Liver (tissue), 9 donors: Measurements from ENCODE around the gene DIPK1C. TPM values are rescaled to one million over a fixed set of nuclear protein-coding genes. Genes with fewer than 3 reads are reported as not detected.

Experiments used
- DNase-seq: peaks from one replicate; pipeline ENCODE4 v3.0.0-alpha.2; 2017; ENCODE audit warnings: low spot score
- H3K27ac ChIP-seq, 2 donors: one replicate each; pipeline ENCODE4 v1.7.0; 2013; ENCODE audit warnings: inconsistent platforms in 2 of 2, low read length in 2 of 2, control low read depth in 1 of 2, low read depth in 1 of 2, mild to moderate bottlenecking in 1 of 2
- H3K27me3 ChIP-seq, 4 donors: one replicate each; pipeline versions ENCODE4 v1.6.1 to v1.7.0; 2013; ENCODE audit warnings: low read length in 3 of 4, inconsistent platforms in 1 of 4, mild to moderate bottlenecking in 1 of 4, moderate library complexity in 1 of 4; ENCODE audit not compliant: control insufficient read depth in 4 of 4, insufficient read depth in 4 of 4
- H3K36me3 ChIP-seq, 4 donors: one replicate each; pipeline versions ENCODE4 v1.6.1 to v1.7.0; 2013; ENCODE audit warnings: low read length in 3 of 4, mild to moderate bottlenecking in 3 of 4, low read depth in 1 of 4, moderate library complexity in 1 of 4; ENCODE audit not compliant: control insufficient read depth in 4 of 4, insufficient read depth in 3 of 4
- H3K4me1 ChIP-seq, 4 donors: one replicate each; pipeline versions ENCODE4 v1.6.1 to v1.7.0; 2013; ENCODE audit warnings: low read length in 3 of 4, mild to moderate bottlenecking in 3 of 4, moderate library complexity in 1 of 4; ENCODE audit not compliant: control insufficient read depth in 4 of 4, insufficient read depth in 4 of 4
- H3K4me3 ChIP-seq, 3 donors: one replicate each; pipeline versions ENCODE4 v1.6.1 to v1.7.0; 2013; ENCODE audit warnings: low read length in 3 of 3, control low read depth in 1 of 3, low read depth in 1 of 3, mild to moderate bottlenecking in 1 of 3
- H3K9ac ChIP-seq, 2 donors: one replicate each; pipeline ENCODE4 v1.7.0; 2013; ENCODE audit warnings: low read length in 2 of 2, mild to moderate bottlenecking in 2 of 2, moderate library complexity in 2 of 2, control low read depth in 1 of 2, low read depth in 1 of 2
- H3K9me3 ChIP-seq, 4 donors: one replicate each; pipeline versions ENCODE4 v1.6.1 to v1.7.0; 2013; ENCODE audit warnings: low read length in 3 of 4; ENCODE audit not compliant: control insufficient read depth in 4 of 4
- EGR1 ChIP-seq, 2 donors: IDR thresholded peaks; 2 replicates each; pipeline ENCODE4 v1.6.1; 2016 to 2018; ENCODE audit warnings: antibody characterized with exemption in 2 of 2, low read depth in 2 of 2
- FOXA1 ChIP-seq: IDR thresholded peaks from 2 replicates; pipeline ENCODE4 v1.6.1; 2016; ENCODE audit warnings: antibody characterized with exemption
- FOXA2 ChIP-seq: IDR thresholded peaks from 2 replicates; pipeline ENCODE4 v1.6.1; 2016; ENCODE audit warnings: antibody characterized with exemption
- GABPA ChIP-seq, 2 donors: IDR thresholded peaks in 1 of 2; conservative IDR thresholded peaks in 1 of 2; 2 replicates each; pipeline ENCODE4 v1.6.1; 2016; ENCODE audit warnings: antibody characterized with exemption in 2 of 2, mild to moderate bottlenecking in 1 of 2, moderate library complexity in 1 of 2
- HNF4A ChIP-seq, 2 donors: conservative IDR thresholded peaks; 2 replicates each; pipeline ENCODE4 v1.6.1; 2016; ENCODE audit warnings: antibody characterized with exemption in 2 of 2, mild to moderate bottlenecking in 2 of 2
- HNF4G ChIP-seq: IDR thresholded peaks from 2 replicates; pipeline ENCODE4 v1.6.1; 2016; ENCODE audit warnings: antibody characterized with exemption
- JUND ChIP-seq, 2 donors: IDR thresholded peaks; 2 replicates each; pipeline ENCODE4 v1.6.1; 2016; ENCODE audit warnings: antibody characterized with exemption in 2 of 2
- NR2F2 ChIP-seq: IDR thresholded peaks from 2 replicates; pipeline ENCODE4 v1.6.1; 2016; ENCODE audit warnings: antibody characterized with exemption
- RAD21 ChIP-seq, 2 donors: IDR thresholded peaks; 2 replicates each; pipeline ENCODE4 v1.6.1; 2016; ENCODE audit warnings: antibody characterized with exemption in 2 of 2, mild to moderate bottlenecking in 2 of 2
- RXRA ChIP-seq, 2 donors: IDR thresholded peaks; 2 replicates each; pipeline ENCODE4 v1.6.1; 2017 to 2018; ENCODE audit warnings: antibody characterized with exemption in 2 of 2, mild to moderate bottlenecking in 1 of 2
- SP1 ChIP-seq: IDR thresholded peaks from 2 replicates; pipeline ENCODE4 v1.6.1; 2018; ENCODE audit warnings: antibody characterized with exemption, mild to moderate bottlenecking
- TAF1 ChIP-seq: conservative IDR thresholded peaks from 2 replicates; pipeline ENCODE4 v1.6.1; 2016; ENCODE audit warnings: antibody characterized with exemption, mild to moderate bottlenecking
- YY1 ChIP-seq: IDR thresholded peaks from 2 replicates; pipeline ENCODE4 v1.6.1; 2016; ENCODE audit warnings: antibody characterized with exemption, mild to moderate bottlenecking
- WGBS: extraction: QIAGEN DNeasy Blood & Tissue Kit; methylation state at CpG from one replicate; pipeline ENCODE4 v1.1.7; 2013; 5-methylcytosine and 5-hydroxymethylcytosine counted together
- polyA plus RNA-seq, 2 donors: library from polyadenylated mRNA; stranded (reverse) in 1 of 2; unstranded in 1 of 2; fragments of 200-250 nt in 1 of 2; fragments of >200 nt in 1 of 2; fragmentation: Nextera tagmentation in 1 of 2; extraction: Ambion mirVana in 1 of 2; gene quantifications; one replicate each; pipeline versions ENCODE4 v1.2.1 to v1.2.3, GENCODE V29; 2013 to 2015
- total RNA-seq, 2 donors: library from RNA; depleted of rRNA; stranded (reverse); fragments of >200 nt; gene quantifications; one replicate each; pipeline ENCODE4 v1.2.3, GENCODE V29; 2014
- TF ChIP-seq, protein P1 (sequence below): IDR thresholded peaks from 2 replicates; pipeline ENCODE4 v1.6.1; 2016; ENCODE audit warnings: antibody characterized with exemption
- TF ChIP-seq, protein P2 (sequence below): IDR thresholded peaks from 2 replicates; pipeline ENCODE4 v1.6.1; 2016; ENCODE audit warnings: antibody characterized with exemption, mild to moderate bottlenecking
- TF ChIP-seq, protein P3 (sequence below): IDR thresholded peaks from 2 replicates; pipeline ENCODE4 v1.6.1; 2016; ENCODE audit warnings: antibody characterized with exemption
- TF ChIP-seq, protein P4 (sequence below): IDR thresholded peaks from 2 replicates; pipeline ENCODE4 v1.6.1; 2016; ENCODE audit warnings: antibody characterized with exemption
- TF ChIP-seq, protein P5 (sequence below): fragments of 150-350 bp; IDR thresholded peaks from 2 replicates; pipeline ENCODE4 v1.5.1; 2017; ENCODE audit warnings: improper control_type of control experiment, low read depth, low read length; ENCODE audit not compliant: missing input control
- donor health status: healthy.
- donor health status: healthy.
- donor health status: healthy.
- donor health status: healthy.
- donor health status: healthy.

DIPK1C gene
- total and polyA plus RNA-seq, 4 donors: 0.06 to 0.19 (median 0.08) TPM; not detected in 1

DNA sequence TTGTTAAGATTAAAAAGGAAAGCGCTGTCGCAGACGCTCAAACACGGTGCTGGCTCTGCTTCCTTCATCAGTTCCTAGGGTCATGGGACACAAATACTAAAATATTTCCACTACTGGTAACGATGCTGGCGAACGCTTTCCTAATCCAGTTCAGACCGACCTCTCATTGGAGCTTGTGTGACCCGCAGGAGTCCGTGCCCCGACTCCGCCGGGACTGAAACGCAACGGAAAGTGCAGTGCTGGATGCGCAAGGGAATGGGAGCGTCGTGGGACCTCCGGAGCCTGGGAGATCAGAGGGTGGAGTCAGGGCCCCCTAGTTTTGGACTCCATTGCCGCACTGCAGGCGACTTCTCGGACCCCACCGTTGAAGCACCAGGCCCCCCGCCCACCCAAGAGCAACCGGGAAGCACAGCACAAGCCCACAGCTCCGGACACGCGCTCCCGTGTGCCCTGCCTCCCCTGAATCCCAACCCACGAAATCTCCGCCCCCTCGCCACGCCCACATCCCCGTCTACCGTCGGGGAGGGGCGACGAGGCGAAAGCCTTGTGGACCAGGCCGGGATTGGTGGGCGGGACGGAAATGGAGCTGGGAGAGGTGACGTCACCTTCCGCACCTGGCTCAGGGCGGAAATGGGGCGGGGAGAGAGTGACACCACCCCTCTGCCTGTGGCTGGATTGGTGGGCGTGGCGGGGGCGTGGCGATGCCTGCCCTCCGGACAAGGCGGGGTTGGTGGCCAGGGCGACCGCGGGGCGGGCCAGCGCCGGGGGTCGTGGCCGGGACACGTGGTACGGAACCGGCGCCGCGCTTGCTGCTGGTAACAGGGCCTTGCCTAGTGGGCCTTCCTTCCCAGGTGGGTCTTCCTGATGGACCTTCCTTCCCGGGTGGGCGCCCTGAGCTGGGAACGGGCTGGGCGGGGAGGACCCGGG, 38.7 kb upstream of the DIPK1C start, which contains the start of gene CNDP2 (continued):
- TF ChIP-seq, protein P1, sequence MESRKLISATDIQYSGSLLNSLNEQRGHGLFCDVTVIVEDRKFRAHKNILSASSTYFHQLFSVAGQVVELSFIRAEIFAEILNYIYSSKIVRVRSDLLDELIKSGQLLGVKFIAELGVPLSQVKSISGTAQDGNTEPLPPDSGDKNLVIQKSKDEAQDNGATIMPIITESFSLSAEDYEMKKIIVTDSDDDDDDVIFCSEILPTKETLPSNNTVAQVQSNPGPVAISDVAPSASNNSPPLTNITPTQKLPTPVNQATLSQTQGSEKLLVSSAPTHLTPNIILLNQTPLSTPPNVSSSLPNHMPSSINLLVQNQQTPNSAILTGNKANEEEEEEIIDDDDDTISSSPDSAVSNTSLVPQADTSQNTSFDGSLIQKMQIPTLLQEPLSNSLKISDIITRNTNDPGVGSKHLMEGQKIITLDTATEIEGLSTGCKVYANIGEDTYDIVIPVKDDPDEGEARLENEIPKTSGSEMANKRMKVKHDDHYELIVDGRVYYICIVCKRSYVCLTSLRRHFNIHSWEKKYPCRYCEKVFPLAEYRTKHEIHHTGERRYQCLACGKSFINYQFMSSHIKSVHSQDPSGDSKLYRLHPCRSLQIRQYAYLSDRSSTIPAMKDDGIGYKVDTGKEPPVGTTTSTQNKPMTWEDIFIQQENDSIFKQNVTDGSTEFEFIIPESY: peak; percentile 33

DNA sequence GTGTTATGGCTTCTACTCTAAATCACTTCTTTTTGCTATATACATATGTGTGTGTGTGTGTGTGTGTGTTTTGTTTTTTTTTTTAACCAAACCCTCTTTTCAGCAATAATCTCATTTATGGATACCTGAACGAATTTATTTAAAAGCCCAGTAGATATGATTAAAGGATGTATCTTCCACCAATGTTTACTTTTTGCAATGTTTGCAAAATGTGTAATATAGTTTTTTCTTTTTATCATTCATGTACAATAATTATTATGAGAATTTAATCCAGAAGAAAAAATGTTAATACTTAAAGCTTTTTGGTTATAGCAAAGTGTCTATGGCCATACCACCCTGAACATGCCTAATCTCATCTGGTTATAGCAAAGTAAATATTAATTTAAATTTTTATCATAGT, 37.4 kb upstream of the DIPK1C start:
- H3K27ac ChIP-seq: no peak overlapping the region

More for the DNA sequence above, 37.4 kb upstream of the DIPK1C start:
- Histone ChIP-seq H3K9me3 (no peaks in the 10 kb centered on the region), H3K36me3 (no peaks in the 10 kb centered on the region), H3K9ac (no peak overlapping the region), H3K4me3 (no peak overlapping the region), H3K27me3 (no peaks in the 10 kb centered on the region), H3K4me1 (peaks cover 5 to 28% (median 26%) of the 10 kb centered on the region in 4 donors)
- TF ChIP-seq FOXA1 (no peak), HNF4A (conservative IDR thresholded peaks at IDR 0.05) (no peak), TAF1 (no peak), JUND (IDR thresholded peaks at IDR 0.05) (no peak), SP1 (no peak), NR2F2 (no peak), RXRA (IDR thresholded peaks at IDR 0.05) (no peak), GABPA (IDR thresholded peaks at IDR 0.05 in 1 of 2, conservative IDR thresholded peaks at IDR 0.05 in 1 of 2) (no peak), FOXA2 (no peak), YY1 (no peak), HNF4G (no peak), RAD21 (IDR thresholded peaks at IDR 0.05) (no peak), EGR1 (IDR thresholded peaks at IDR 0.05; ENCODE audit: low read depth in 2 of 2) (no peak)
- TF ChIP-seq, protein P2, sequence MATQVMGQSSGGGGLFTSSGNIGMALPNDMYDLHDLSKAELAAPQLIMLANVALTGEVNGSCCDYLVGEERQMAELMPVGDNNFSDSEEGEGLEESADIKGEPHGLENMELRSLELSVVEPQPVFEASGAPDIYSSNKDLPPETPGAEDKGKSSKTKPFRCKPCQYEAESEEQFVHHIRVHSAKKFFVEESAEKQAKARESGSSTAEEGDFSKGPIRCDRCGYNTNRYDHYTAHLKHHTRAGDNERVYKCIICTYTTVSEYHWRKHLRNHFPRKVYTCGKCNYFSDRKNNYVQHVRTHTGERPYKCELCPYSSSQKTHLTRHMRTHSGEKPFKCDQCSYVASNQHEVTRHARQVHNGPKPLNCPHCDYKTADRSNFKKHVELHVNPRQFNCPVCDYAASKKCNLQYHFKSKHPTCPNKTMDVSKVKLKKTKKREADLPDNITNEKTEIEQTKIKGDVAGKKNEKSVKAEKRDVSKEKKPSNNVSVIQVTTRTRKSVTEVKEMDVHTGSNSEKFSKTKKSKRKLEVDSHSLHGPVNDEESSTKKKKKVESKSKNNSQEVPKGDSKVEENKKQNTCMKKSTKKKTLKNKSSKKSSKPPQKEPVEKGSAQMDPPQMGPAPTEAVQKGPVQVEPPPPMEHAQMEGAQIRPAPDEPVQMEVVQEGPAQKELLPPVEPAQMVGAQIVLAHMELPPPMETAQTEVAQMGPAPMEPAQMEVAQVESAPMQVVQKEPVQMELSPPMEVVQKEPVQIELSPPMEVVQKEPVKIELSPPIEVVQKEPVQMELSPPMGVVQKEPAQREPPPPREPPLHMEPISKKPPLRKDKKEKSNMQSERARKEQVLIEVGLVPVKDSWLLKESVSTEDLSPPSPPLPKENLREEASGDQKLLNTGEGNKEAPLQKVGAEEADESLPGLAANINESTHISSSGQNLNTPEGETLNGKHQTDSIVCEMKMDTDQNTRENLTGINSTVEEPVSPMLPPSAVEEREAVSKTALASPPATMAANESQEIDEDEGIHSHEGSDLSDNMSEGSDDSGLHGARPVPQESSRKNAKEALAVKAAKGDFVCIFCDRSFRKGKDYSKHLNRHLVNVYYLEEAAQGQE: no peak
- TF ChIP-seq, protein P3, sequence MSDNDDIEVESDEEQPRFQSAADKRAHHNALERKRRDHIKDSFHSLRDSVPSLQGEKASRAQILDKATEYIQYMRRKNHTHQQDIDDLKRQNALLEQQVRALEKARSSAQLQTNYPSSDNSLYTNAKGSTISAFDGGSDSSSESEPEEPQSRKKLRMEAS: no peak
- TF ChIP-seq, protein P1: no peak
- TF ChIP-seq, protein P4, sequence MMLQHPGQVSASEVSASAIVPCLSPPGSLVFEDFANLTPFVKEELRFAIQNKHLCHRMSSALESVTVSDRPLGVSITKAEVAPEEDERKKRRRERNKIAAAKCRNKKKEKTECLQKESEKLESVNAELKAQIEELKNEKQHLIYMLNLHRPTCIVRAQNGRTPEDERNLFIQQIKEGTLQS: no peak
- TF ChIP-seq, protein P5, sequence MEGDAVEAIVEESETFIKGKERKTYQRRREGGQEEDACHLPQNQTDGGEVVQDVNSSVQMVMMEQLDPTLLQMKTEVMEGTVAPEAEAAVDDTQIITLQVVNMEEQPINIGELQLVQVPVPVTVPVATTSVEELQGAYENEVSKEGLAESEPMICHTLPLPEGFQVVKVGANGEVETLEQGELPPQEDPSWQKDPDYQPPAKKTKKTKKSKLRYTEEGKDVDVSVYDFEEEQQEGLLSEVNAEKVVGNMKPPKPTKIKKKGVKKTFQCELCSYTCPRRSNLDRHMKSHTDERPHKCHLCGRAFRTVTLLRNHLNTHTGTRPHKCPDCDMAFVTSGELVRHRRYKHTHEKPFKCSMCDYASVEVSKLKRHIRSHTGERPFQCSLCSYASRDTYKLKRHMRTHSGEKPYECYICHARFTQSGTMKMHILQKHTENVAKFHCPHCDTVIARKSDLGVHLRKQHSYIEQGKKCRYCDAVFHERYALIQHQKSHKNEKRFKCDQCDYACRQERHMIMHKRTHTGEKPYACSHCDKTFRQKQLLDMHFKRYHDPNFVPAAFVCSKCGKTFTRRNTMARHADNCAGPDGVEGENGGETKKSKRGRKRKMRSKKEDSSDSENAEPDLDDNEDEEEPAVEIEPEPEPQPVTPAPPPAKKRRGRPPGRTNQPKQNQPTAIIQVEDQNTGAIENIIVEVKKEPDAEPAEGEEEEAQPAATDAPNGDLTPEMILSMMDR: no peak
- WGBS: 55% methylated on average over 1 of the region's 1 CpG
- DNase-seq: no peak
